Measurements from ENCODE around the gene KIAA1755.
A peak's percentile ranks its signal among the peaks of the same experiment; 100 is the strongest.

The KIAA1755 gene

DNA sequence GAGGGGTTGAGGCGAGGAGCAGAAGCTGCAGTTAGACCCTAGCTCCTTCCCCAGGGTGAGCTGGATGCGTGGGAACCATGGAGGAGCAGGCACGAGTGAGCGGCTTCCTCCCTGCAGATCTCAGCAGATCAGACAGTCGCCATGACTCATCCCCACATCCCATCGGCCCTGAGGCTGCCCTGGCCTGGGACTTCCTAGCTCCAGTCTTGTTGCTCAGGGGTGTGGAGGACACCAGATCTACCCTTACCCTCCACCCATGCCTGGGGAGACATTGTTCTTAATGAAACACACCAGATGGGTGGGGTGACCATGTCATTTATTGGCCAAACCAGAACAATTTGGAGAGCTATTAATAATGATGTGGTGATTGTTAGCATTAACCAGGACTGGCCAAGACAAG lies 59.2 kb downstream of the KIAA1755 start:
- Histone ChIP-seq H3K27me3 (ENCODE audit: insufficient read depth, low read length, poor library complexity) (no peaks in the 10 kb centered on the region), H3K9ac (ENCODE audit: low read length) (no peak overlapping the region), H3K79me2 (ENCODE audit: control insufficient read depth, insufficient read depth, low read length) (no peaks in the 10 kb centered on the region), H3K56ac (ENCODE audit: low read length) (no peak overlapping the region), H2AK5ac (ENCODE audit: low read length) (no peak overlapping the region), H2BK120ac (ENCODE audit: low read depth, low read length) (no peak overlapping the region), H3K4me2 (ENCODE audit: low read length) (no peak overlapping the region), H3K36me3 (ENCODE audit: control insufficient read depth, insufficient read depth, low read length) (no peaks in the 10 kb centered on the region), H4K5ac (ENCODE audit: low read length) (no peak overlapping the region), H4K8ac (ENCODE audit: low read depth, low read length) (no peak overlapping the region), H3K18ac (ENCODE audit: low read length) (no peak overlapping the region), H3K4ac (ENCODE audit: low read depth, low read length) (no peak overlapping the region), H3K79me1 (ENCODE audit: low read length) (no peaks in the 10 kb centered on the region), H2BK5ac (ENCODE audit: low read length) (no peak overlapping the region), H3K4me1 (ENCODE audit: control insufficient read depth, low read depth, low read length) (no peaks in the 10 kb centered on the region), H3K27ac (ENCODE audit: low read depth, low read length) (no peak overlapping the region), H2BK15ac (replicated peaks; ENCODE audit: low read depth) (no peak overlapping the region), H3K4me3 (ENCODE audit: low read length) (no peak overlapping the region), H3K23ac (ENCODE audit: low read length) (no peak overlapping the region)
- no CpG with 5 or more reads among the region's 6 CpGs for WGBS (ENCODE audit: extremely low coverage, insufficient coverage, low lambda C conversion rate)
- DNase-seq, result peak; percentile 41

DNA sequence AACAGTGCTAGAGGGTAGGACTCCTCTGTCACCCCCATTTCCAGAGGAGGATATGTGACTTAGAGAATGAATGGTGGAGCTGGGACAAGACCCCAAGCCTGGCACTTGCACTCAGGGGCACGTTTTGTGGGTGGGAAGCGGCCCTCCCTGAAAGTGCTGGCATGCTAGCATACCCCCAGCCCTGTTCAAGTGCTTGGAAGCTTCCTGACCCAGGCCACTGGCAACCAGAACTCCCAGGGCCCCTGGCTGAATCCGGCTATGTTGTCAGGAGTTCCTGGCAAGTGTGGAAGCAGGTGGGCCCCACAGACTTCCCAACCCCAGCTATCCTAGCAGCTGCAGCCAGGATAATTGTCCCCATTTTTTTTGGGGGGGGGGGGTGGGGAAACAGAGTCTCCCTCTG lies 59.9 kb downstream of the KIAA1755 start:
- Histone ChIP-seq H3K18ac (ENCODE audit: low read length) (no peak overlapping the region), H3K4me2 (ENCODE audit: low read length) (no peak overlapping the region), H4K8ac (ENCODE audit: low read depth, low read length) (no peak overlapping the region), H2AK5ac (ENCODE audit: low read length) (no peak overlapping the region), H2BK5ac (ENCODE audit: low read length) (no peak overlapping the region), H2BK15ac (replicated peaks; ENCODE audit: low read depth) (no peak overlapping the region), H2BK120ac (ENCODE audit: low read depth, low read length) (no peak overlapping the region), H3K23ac (ENCODE audit: low read length) (no peak overlapping the region), H3K9ac (ENCODE audit: low read length) (no peak overlapping the region), H3K4ac (ENCODE audit: low read depth, low read length) (no peak overlapping the region), H3K27ac (ENCODE audit: low read depth, low read length) (no peak overlapping the region), H3K79me1 (ENCODE audit: low read length) (no peaks in the 10 kb centered on the region), H3K27me3 (ENCODE audit: insufficient read depth, low read length, poor library complexity) (no peaks in the 10 kb centered on the region), H3K36me3 (ENCODE audit: control insufficient read depth, insufficient read depth, low read length) (no peaks in the 10 kb centered on the region), H3K79me2 (ENCODE audit: control insufficient read depth, insufficient read depth, low read length) (no peaks in the 10 kb centered on the region), H4K5ac (ENCODE audit: low read length) (no peak overlapping the region), H3K4me1 (ENCODE audit: control insufficient read depth, low read depth, low read length) (no peaks in the 10 kb centered on the region), H3K4me3 (ENCODE audit: low read length) (no peak overlapping the region), H3K56ac (ENCODE audit: low read length) (no peak overlapping the region)
- WGBS (ENCODE audit: extremely low coverage, insufficient coverage, low lambda C conversion rate), result no CpG with 5 or more reads among the region's 3 CpGs
- DNase-seq, result no peak

DNA sequence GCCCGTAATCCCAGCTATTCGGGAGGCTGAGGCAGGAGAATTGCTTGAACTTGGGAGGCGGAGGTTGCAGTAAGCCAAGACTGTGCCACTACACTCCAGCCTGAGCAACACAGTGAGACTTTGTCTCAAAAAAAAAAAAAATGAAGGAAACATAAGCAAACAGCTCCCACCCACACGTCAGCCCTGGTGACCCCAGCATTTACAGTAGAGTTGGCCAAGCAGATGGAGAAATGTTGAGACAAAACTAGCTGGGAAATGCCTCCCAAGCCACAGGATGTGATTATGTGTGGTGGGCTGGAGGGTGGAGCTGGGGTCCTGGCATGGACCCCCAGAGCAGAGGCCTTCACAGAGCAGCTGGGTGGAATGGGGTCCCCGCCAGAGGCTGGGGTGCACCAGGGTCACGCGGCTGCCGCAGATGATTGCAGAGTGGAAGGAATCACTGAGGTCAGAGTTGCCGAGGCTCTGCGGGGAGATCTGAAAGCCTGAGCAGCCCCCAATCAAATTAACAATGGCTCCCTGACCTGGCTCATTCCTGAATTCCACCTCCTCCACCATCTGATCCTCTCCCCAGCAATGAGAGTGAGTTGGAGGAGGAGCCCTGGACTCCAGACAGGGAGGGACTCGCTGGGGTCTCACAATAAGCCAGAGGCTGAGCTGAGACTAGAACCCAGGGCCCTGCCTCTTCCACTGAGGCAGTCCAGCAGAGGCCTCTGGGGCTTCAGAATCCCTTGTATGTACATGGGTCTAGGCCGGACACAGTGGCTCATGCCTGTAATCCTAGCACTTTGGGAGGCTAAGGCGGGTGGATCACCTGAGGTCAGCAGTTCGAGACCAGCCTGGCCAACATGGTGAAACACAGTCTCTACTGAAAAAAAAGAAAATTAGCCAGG lies 60.8 kb downstream of the KIAA1755 start:
- Histone ChIP-seq H3K56ac (ENCODE audit: low read length) (no peak overlapping the region), H3K4me1 (ENCODE audit: control insufficient read depth, low read depth, low read length) (no peaks in the 10 kb centered on the region), H3K4ac (ENCODE audit: low read depth, low read length) (no peak overlapping the region), H3K36me3 (ENCODE audit: control insufficient read depth, insufficient read depth, low read length) (no peaks in the 10 kb centered on the region), H3K23ac (ENCODE audit: low read length) (no peak overlapping the region), H3K18ac (ENCODE audit: low read length) (no peak overlapping the region), H2BK15ac (replicated peaks; ENCODE audit: low read depth) (no peak overlapping the region), H3K79me2 (ENCODE audit: control insufficient read depth, insufficient read depth, low read length) (no peaks in the 10 kb centered on the region), H3K27me3 (ENCODE audit: insufficient read depth, low read length, poor library complexity) (no peaks in the 10 kb centered on the region), H4K8ac (ENCODE audit: low read depth, low read length) (no peak overlapping the region), H3K4me3 (ENCODE audit: low read length) (no peak overlapping the region), H2BK120ac (ENCODE audit: low read depth, low read length) (no peak overlapping the region), H4K5ac (ENCODE audit: low read length) (no peak overlapping the region), H3K27ac (ENCODE audit: low read depth, low read length) (no peak overlapping the region), H3K9ac (ENCODE audit: low read length) (no peak overlapping the region), H2AK5ac (ENCODE audit: low read length) (no peak overlapping the region), H3K4me2 (ENCODE audit: low read length) (no peak overlapping the region), H2BK5ac (ENCODE audit: low read length) (no peak overlapping the region), H3K79me1 (ENCODE audit: low read length) (no peaks in the 10 kb centered on the region)
- no CpG with 5 or more reads among the region's 14 CpGs for WGBS (ENCODE audit: extremely low coverage, insufficient coverage, low lambda C conversion rate)
- DNase-seq, result no peak

DNA sequence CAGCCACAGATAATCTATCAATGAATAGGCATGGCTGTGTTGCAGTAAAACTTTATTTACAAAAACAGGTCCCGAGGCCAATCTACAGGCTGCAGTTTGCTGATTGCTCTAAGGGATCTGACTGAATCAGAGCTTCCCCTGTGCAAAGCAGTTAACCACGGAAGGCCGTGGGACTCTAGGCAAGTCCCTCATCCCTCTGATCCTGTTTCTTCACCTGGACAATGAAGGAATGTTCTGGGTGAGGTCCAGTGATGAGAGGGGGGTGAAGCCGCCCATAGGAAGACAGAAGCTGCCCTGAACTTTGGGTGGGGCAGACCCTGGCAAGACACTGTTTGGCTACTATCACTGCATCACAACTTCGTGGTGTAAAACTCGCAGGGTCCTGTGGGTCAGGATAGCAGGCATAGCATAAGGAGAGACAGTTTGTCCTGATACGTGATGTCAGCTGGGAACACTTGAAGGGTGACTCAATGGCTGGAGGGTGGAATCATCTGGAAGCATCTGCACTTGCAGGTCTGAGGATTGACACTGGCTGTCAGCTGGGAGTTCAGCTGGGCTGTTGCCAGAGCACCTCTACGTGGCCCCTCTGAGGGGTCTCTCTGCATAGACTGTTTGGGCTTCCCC lies 62.2 kb downstream of the KIAA1755 start:
- no peak overlapping the region for H3K4me3 ChIP-seq (ENCODE audit: low read length)
- no peak overlapping the region for H3K9ac ChIP-seq (ENCODE audit: low read length)
- no peak for DNase-seq
- H3K4me2 ChIP-seq (ENCODE audit: low read length), result no peak overlapping the region
- H3K79me2 ChIP-seq (ENCODE audit: control insufficient read depth, insufficient read depth, low read length), result no peaks in the 10 kb centered on the region
- H3K27me3 ChIP-seq (ENCODE audit: insufficient read depth, low read length, poor library complexity), result no peaks in the 10 kb centered on the region
- H3K23ac ChIP-seq (ENCODE audit: low read length), result peak overlapping the region; percentile 39
- H4K5ac ChIP-seq (ENCODE audit: low read length), result no peak overlapping the region
- H3K79me1 ChIP-seq (ENCODE audit: low read length), result no peaks in the 10 kb centered on the region
- no peak overlapping the region for H3K56ac ChIP-seq (ENCODE audit: low read length)
- H2AK5ac ChIP-seq (ENCODE audit: low read length), result no peak overlapping the region
- H3K18ac ChIP-seq (ENCODE audit: low read length), result no peak overlapping the region
- no CpG with 5 or more reads among the region's 8 CpGs for WGBS (ENCODE audit: extremely low coverage, insufficient coverage, low lambda C conversion rate)
- H2BK5ac ChIP-seq (ENCODE audit: low read length), result no peak overlapping the region
- H4K8ac ChIP-seq (ENCODE audit: low read depth, low read length), result no peak overlapping the region
- no peak overlapping the region for H3K27ac ChIP-seq (ENCODE audit: low read depth, low read length)
- no peak overlapping the region for H2BK120ac ChIP-seq (ENCODE audit: low read depth, low read length)
- H3K4ac ChIP-seq (ENCODE audit: low read depth, low read length), result no peak overlapping the region
- H3K36me3 ChIP-seq (ENCODE audit: control insufficient read depth, insufficient read depth, low read length), result no peaks in the 10 kb centered on the region
- H3K4me1 ChIP-seq (ENCODE audit: control insufficient read depth, low read depth, low read length), result no peaks in the 10 kb centered on the region
- H2BK15ac ChIP-seq (replicated peaks; ENCODE audit: low read depth), result no peak overlapping the region

DNA sequence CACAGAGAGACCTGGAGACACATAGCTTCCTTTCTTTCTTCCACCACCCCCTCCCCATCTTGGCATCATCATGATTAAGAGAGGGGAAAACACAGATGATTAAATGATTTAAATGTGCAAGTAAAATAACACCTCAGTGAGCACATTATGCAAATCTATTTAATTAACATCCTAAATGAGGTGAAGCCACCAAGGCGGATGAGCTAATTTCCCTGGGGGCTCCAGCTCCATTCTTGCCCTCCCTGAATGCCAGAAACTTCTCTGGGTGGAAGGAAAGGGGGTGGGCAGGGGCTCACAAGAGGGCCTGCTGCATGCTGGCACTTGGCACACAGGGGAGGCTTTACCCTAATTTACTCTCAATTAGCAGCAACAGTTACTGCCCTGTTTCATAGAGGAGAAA lies 62.9 kb downstream of the KIAA1755 start:
- DNase-seq, result no peak
- Histone ChIP-seq H3K27ac (ENCODE audit: low read depth, low read length) (no peak overlapping the region), H3K9ac (ENCODE audit: low read length) (no peak overlapping the region), H2BK120ac (ENCODE audit: low read depth, low read length) (no peak overlapping the region), H4K8ac (ENCODE audit: low read depth, low read length) (no peak overlapping the region), H3K36me3 (ENCODE audit: control insufficient read depth, insufficient read depth, low read length) (no peaks in the 10 kb centered on the region), H2BK15ac (replicated peaks; ENCODE audit: low read depth) (no peak overlapping the region), H2AK5ac (ENCODE audit: low read length) (no peak overlapping the region), H3K79me2 (ENCODE audit: control insufficient read depth, insufficient read depth, low read length) (no peaks in the 10 kb centered on the region), H3K4ac (ENCODE audit: low read depth, low read length) (no peak overlapping the region), H3K4me1 (ENCODE audit: control insufficient read depth, low read depth, low read length) (no peaks in the 10 kb centered on the region), H3K18ac (ENCODE audit: low read length) (no peak overlapping the region), H3K56ac (ENCODE audit: low read length) (no peak overlapping the region), H3K27me3 (ENCODE audit: insufficient read depth, low read length, poor library complexity) (no peaks in the 10 kb centered on the region), H3K4me2 (ENCODE audit: low read length) (no peak overlapping the region), H3K4me3 (ENCODE audit: low read length) (no peak overlapping the region), H3K79me1 (ENCODE audit: low read length) (no peaks in the 10 kb centered on the region), H4K5ac (ENCODE audit: low read length) (no peak overlapping the region), H2BK5ac (ENCODE audit: low read length) (no peak overlapping the region), H3K23ac (ENCODE audit: low read length) (no peak overlapping the region)
- WGBS (ENCODE audit: extremely low coverage, insufficient coverage, low lambda C conversion rate), result no CpG with 5 or more reads among the region's 1 CpG
